ENCODE measurements around the gene TPK1.

The TPK1 gene

GRCh38 chr7:144786522-144786921 is 49.3 kb downstream of the TPK1 start:
- Histone ChIP-seq H4K8ac (ENCODE audit: low read length) (no peak overlapping the region), H2AFZ (ENCODE audit: low read depth, low read length) (no peak overlapping the region), H3K27me3 (ENCODE audit: control insufficient read depth in 1 of 2, insufficient read depth in 1 of 2, low read length in 2 of 2) (no peaks in the 10 kb centered on the region), H3K27ac (ENCODE audit: low read length, poor library complexity, severe bottlenecking) (no peak overlapping the region), H3K4me1 (ENCODE audit: control insufficient read depth, insufficient read depth, low read depth, low read length) (no peaks in the 10 kb centered on the region), H3K4ac (ENCODE audit: low read depth in 1 of 2, low read length in 2 of 2) (no peak overlapping the region), H2BK12ac (ENCODE audit: low read length in 2 of 2) (no peak overlapping the region), H2BK15ac (ENCODE audit: low read depth, poor library complexity, severe bottlenecking) (no peak overlapping the region), H3K14ac (ENCODE audit: low read length in 2 of 2) (no peak overlapping the region), H4K91ac (ENCODE audit: low read length) (no peak overlapping the region), H2BK5ac (ENCODE audit: low read depth, low read length, poor library complexity, severe bottlenecking) (no peak overlapping the region), H2BK120ac (ENCODE audit: low read depth, low read length) (no peak overlapping the region), H3K9ac (ENCODE audit: low read length) (no peak overlapping the region), H3K9me3 (ENCODE audit: control insufficient read depth, low read length) (no peaks in the 10 kb centered on the region), H3K23ac (ENCODE audit: low read length in 2 of 2) (no peak overlapping the region), H3K79me1 (replicated peaks; ENCODE audit: low read length, poor library complexity, severe bottlenecking) (no peaks in the 10 kb centered on the region), H3K4me3 (ENCODE audit: insufficient read depth in 1 of 2, low read depth in 1 of 2, low read length in 2 of 2) (no peak overlapping the region), H3K18ac (ENCODE audit: low read depth in 1 of 2, low read length in 2 of 2) (no peak overlapping the region), H3K4me2 (ENCODE audit: low read length, poor library complexity, severe bottlenecking) (no peak overlapping the region), H3K36me3 (ENCODE audit: control insufficient read depth in 1 of 2, insufficient read depth in 2 of 2, low read depth in 1 of 2, low read length in 2 of 2) (no peaks in the 10 kb centered on the region), H2AK5ac (ENCODE audit: low read length, severe bottlenecking) (no peak overlapping the region)
- no peak for DNase-seq
- 45% methylated on average over 2 of the region's 2 CpGs for WGBS

- Histone ChIP-seq H2AK5ac (ENCODE audit: low read length, severe bottlenecking) (no peak overlapping the region), H2BK12ac (ENCODE audit: low read length in 2 of 2) (no peak overlapping the region), H3K79me1 (replicated peaks; ENCODE audit: low read length, poor library complexity, severe bottlenecking) (no peaks in the 10 kb centered on the region), H3K9me3 (ENCODE audit: control insufficient read depth, low read length) (no peaks in the 10 kb centered on the region), H3K4ac (ENCODE audit: low read depth in 1 of 2, low read length in 2 of 2) (no peak overlapping the region), H3K36me3 (ENCODE audit: control insufficient read depth in 1 of 2, insufficient read depth in 2 of 2, low read depth in 1 of 2, low read length in 2 of 2) (no peaks in the 10 kb centered on the region), H3K18ac (ENCODE audit: low read depth in 1 of 2, low read length in 2 of 2) (no peak overlapping the region), H2BK120ac (ENCODE audit: low read depth, low read length) (no peak overlapping the region), H3K23ac (ENCODE audit: low read length in 2 of 2) (no peak overlapping the region), H2BK5ac (ENCODE audit: low read depth, low read length, poor library complexity, severe bottlenecking) (no peak overlapping the region), H3K27me3 (ENCODE audit: control insufficient read depth in 1 of 2, insufficient read depth in 1 of 2, low read length in 2 of 2) (no peaks in the 10 kb centered on the region), H3K4me1 (ENCODE audit: control insufficient read depth, insufficient read depth, low read depth, low read length) (no peaks in the 10 kb centered on the region), H2BK15ac (ENCODE audit: low read depth, poor library complexity, severe bottlenecking) (no peak overlapping the region), H3K27ac (ENCODE audit: low read length, poor library complexity, severe bottlenecking) (no peak overlapping the region), H3K14ac (ENCODE audit: low read length in 2 of 2) (no peak overlapping the region), H3K4me3 (ENCODE audit: insufficient read depth in 1 of 2, low read depth in 1 of 2, low read length in 2 of 2) (no peak overlapping the region), H4K8ac (ENCODE audit: low read length) (no peak overlapping the region), H2AFZ (ENCODE audit: low read depth, low read length) (no peak overlapping the region), H3K4me2 (ENCODE audit: low read length, poor library complexity, severe bottlenecking) (no peak overlapping the region), H4K91ac (ENCODE audit: low read length) (no peak overlapping the region), H3K9ac (ENCODE audit: low read length) (no peak overlapping the region)
- DNase-seq = no peak
- 17% methylated on average over 1 of the region's 1 CpG for WGBS
Measured at GRCh38 chr7:144786079-144786478, 49.8 kb downstream of the TPK1 start.

GRCh38 chr7:144785521-144785920 is 50.3 kb downstream of the TPK1 start:
- Histone ChIP-seq H2BK12ac (ENCODE audit: low read length in 2 of 2) (no peak overlapping the region), H3K4me1 (ENCODE audit: control insufficient read depth, insufficient read depth, low read depth, low read length) (no peaks in the 10 kb centered on the region), H3K14ac (ENCODE audit: low read length in 2 of 2) (no peak overlapping the region), H3K4me2 (ENCODE audit: low read length, poor library complexity, severe bottlenecking) (no peak overlapping the region), H3K27ac (ENCODE audit: low read length, poor library complexity, severe bottlenecking) (no peak overlapping the region), H2BK5ac (ENCODE audit: low read depth, low read length, poor library complexity, severe bottlenecking) (no peak overlapping the region), H3K36me3 (ENCODE audit: control insufficient read depth in 1 of 2, insufficient read depth in 2 of 2, low read depth in 1 of 2, low read length in 2 of 2) (no peaks in the 10 kb centered on the region), H3K18ac (ENCODE audit: low read depth in 1 of 2, low read length in 2 of 2) (no peak overlapping the region), H2BK120ac (ENCODE audit: low read depth, low read length) (no peak overlapping the region), H4K8ac (ENCODE audit: low read length) (no peak overlapping the region), H3K23ac (ENCODE audit: low read length in 2 of 2) (no peak overlapping the region), H2BK15ac (ENCODE audit: low read depth, poor library complexity, severe bottlenecking) (no peak overlapping the region), H3K4me3 (ENCODE audit: insufficient read depth in 1 of 2, low read depth in 1 of 2, low read length in 2 of 2) (no peak overlapping the region), H3K9ac (ENCODE audit: low read length) (no peak overlapping the region), H2AFZ (ENCODE audit: low read depth, low read length) (no peak overlapping the region), H2AK5ac (ENCODE audit: low read length, severe bottlenecking) (no peak overlapping the region), H3K4ac (ENCODE audit: low read depth in 1 of 2, low read length in 2 of 2) (no peak overlapping the region), H3K79me1 (replicated peaks; ENCODE audit: low read length, poor library complexity, severe bottlenecking) (no peaks in the 10 kb centered on the region), H3K27me3 (ENCODE audit: control insufficient read depth in 1 of 2, insufficient read depth in 1 of 2, low read length in 2 of 2) (no peaks in the 10 kb centered on the region), H3K9me3 (ENCODE audit: control insufficient read depth, low read length) (no peaks in the 10 kb centered on the region), H4K91ac (ENCODE audit: low read length) (no peak overlapping the region)
- DNase-seq = no peak
- WGBS = no CpG with 5 or more reads among the region's 1 CpG

GRCh38 chr7:144784943-144785342 is 50.9 kb downstream of the TPK1 start:
- Histone ChIP-seq H3K14ac (ENCODE audit: low read length in 2 of 2) (no peak overlapping the region), H3K4ac (ENCODE audit: low read depth in 1 of 2, low read length in 2 of 2) (no peak overlapping the region), H3K9ac (ENCODE audit: low read length) (no peak overlapping the region), H2BK120ac (ENCODE audit: low read depth, low read length) (no peak overlapping the region), H2AK5ac (ENCODE audit: low read length, severe bottlenecking) (no peak overlapping the region), H3K4me3 (ENCODE audit: insufficient read depth in 1 of 2, low read depth in 1 of 2, low read length in 2 of 2) (no peak overlapping the region), H4K8ac (ENCODE audit: low read length) (no peak overlapping the region), H2BK15ac (ENCODE audit: low read depth, poor library complexity, severe bottlenecking) (no peak overlapping the region), H3K27me3 (ENCODE audit: control insufficient read depth in 1 of 2, insufficient read depth in 1 of 2, low read length in 2 of 2) (no peaks in the 10 kb centered on the region), H3K79me1 (replicated peaks; ENCODE audit: low read length, poor library complexity, severe bottlenecking) (no peaks in the 10 kb centered on the region), H2AFZ (ENCODE audit: low read depth, low read length) (no peak overlapping the region), H3K18ac (ENCODE audit: low read depth in 1 of 2, low read length in 2 of 2) (no peak overlapping the region), H2BK5ac (ENCODE audit: low read depth, low read length, poor library complexity, severe bottlenecking) (no peak overlapping the region), H3K36me3 (ENCODE audit: control insufficient read depth in 1 of 2, insufficient read depth in 2 of 2, low read depth in 1 of 2, low read length in 2 of 2) (no peaks in the 10 kb centered on the region), H3K4me2 (ENCODE audit: low read length, poor library complexity, severe bottlenecking) (no peak overlapping the region), H3K27ac (ENCODE audit: low read length, poor library complexity, severe bottlenecking) (no peak overlapping the region), H3K23ac (ENCODE audit: low read length in 2 of 2) (no peak overlapping the region), H3K9me3 (ENCODE audit: control insufficient read depth, low read length) (no peaks in the 10 kb centered on the region), H2BK12ac (ENCODE audit: low read length in 2 of 2) (no peak overlapping the region), H3K4me1 (ENCODE audit: control insufficient read depth, insufficient read depth, low read depth, low read length) (no peaks in the 10 kb centered on the region), H4K91ac (ENCODE audit: low read length) (no peak overlapping the region)
- WGBS = 75% methylated on average over 2 of the region's 3 CpGs
- DNase-seq = no peak

Data from mesenchymal stem cell (in vitro differentiated cells and primary cell).